AG10803 (cell line): ENCODE data around the gene RMND5A.

ENCODE experiments used
- DNase-seq: peaks from one replicate; pipeline ENCODE4 v3.0.0; 2010; ENCODE audit warnings: low read depth
- H3K4me3 ChIP-seq: 2 replicates; pipeline ENCODE4 v1.5.1; 2011; ENCODE audit warnings: mild to moderate bottlenecking, low read length, control low read depth
- TF ChIP-seq, protein P1 (sequence below): conservative IDR thresholded peaks from 2 replicates; pipeline ENCODE4 v1.5.1; 2011; ENCODE audit warnings: mild to moderate bottlenecking, low read length, control low read depth, inconsistent platforms

Gene RMND5A

DNA sequence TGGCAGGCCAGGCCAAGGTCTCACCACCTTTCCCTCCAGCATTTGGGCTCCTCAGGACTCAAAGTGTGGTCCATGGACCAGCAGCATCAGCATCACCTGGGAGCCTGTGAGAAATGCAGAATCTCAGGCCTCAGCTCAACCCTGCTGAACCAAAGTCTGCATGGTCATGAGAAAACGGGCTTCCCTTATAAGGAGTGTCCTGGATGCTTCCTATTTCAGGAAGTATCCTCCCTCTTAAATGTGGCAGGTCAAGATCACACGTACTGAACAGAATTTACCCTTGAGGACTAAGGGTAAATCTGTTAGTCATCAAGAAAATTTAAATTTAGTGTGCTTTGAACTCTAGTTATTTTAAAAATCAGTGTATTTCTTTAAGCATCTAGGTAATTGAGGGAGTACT is 58.9 kb downstream of the RMND5A start:
- TF ChIP-seq, protein P1, sequence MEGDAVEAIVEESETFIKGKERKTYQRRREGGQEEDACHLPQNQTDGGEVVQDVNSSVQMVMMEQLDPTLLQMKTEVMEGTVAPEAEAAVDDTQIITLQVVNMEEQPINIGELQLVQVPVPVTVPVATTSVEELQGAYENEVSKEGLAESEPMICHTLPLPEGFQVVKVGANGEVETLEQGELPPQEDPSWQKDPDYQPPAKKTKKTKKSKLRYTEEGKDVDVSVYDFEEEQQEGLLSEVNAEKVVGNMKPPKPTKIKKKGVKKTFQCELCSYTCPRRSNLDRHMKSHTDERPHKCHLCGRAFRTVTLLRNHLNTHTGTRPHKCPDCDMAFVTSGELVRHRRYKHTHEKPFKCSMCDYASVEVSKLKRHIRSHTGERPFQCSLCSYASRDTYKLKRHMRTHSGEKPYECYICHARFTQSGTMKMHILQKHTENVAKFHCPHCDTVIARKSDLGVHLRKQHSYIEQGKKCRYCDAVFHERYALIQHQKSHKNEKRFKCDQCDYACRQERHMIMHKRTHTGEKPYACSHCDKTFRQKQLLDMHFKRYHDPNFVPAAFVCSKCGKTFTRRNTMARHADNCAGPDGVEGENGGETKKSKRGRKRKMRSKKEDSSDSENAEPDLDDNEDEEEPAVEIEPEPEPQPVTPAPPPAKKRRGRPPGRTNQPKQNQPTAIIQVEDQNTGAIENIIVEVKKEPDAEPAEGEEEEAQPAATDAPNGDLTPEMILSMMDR: no peak
- no peak overlapping the region for H3K4me3 ChIP-seq

DNA sequence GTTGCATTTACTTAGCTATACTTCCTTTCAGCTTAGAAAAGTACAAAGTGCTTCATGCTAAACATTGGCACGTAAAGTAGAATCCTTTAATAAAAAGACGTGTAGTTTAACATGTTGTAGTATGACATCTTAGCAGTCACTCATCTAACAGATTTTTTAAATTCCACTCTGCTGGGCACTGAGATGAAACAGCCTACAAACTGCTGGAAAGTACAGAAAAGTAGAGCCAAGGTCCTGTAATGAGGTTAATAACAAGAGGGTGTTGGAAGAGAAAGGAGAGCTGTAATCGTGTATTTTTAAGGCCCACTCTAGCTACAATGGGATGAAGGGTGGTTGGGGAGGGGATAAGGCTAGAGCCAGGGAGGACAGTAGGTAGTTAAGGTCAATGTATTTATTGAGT is 59.9 kb downstream of the RMND5A start:
- H3K4me3 ChIP-seq: no peak overlapping the region
- DNase-seq: no peak
- TF ChIP-seq, protein P1: no peak

More for the DNA sequence above, 58.9 kb downstream of the RMND5A start:
- no peak for DNase-seq

- H3K4me3 ChIP-seq: no peak overlapping the region
- TF ChIP-seq, protein P1: no peak
- no peak for DNase-seq
These were observed 61.3 kb downstream of the RMND5A start for GRCh38 chr2:86781363-86781762.

DNA sequence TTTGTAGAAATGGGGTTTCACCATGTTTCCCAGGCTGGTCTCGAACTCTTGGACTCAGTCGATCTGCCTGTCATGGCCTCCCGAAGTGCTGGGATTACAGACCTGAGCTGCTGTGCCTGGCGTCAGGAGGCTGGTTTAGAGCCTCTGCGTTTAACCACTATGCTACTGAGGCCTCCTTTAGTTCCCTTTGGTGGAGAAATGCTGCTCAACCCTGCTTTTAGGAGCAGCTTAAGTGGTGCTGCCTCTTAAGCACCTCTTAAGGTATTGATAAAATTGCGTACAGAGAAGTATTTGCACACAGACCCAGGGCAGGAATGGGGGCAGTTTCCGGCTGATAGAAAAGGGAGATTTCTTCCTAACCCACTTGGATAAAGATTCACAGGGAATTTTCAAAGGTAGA is 62.7 kb downstream of the RMND5A start:
- no peak for DNase-seq
- TF ChIP-seq, protein P1: no peak
- H3K4me3 ChIP-seq: no peak overlapping the region

DNA sequence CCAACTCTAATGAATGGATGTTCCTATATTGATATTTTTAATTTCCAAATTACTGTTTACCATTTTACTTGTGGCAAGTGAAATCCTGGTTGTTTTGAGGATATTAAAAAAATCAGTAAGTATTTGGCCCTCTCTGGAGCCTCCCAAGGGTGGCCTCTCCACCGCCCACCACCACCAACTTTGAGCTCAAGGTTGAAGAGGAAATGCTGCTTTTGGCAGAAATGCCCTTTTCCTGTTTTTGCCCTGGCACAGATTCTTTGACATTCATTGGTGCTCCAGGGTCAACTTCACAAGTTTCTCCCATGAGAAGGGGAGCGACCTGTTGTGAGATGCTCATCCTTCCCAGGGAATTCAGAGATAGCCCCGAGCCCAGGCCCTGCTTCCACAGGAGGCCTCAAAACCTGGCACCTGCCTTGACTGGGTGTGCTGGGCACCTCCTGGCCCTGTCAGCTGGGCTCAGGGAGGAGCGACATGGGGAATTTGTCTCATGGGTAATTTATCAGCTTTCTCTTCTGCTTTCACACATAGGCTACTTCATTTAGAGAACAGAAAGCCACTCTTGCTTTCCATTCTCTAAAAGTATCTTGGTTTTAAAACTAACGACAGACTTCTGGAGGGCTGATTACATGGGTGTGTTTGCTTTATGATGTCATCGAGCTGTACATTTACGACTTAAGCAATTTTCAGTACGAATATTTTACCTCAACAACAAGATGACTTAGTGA is 63.7 kb downstream of the RMND5A start:
- no peak for DNase-seq
- TF ChIP-seq, protein P1: no peak
- H3K4me3 ChIP-seq: no peak overlapping the region

DNA sequence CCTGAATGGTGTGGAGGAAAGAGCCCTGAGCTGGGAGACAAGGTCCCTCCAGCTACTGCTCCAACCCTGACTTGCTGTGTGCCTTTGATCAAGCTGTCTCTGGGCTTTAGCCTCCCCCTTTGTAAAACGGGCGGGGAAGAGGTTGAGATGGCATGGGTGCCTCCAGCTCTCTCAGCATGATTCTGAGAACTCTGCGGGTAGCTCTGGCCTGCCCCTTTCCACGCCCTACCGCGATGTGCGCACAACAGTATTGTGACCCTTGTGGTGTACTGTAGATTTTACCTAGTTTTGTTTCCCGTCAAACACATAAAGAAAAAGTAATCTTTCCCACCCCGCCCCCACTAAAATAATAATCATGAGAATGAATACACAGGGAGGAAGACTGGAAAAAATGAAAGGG is 65.4 kb downstream of the RMND5A start:
- H3K4me3 ChIP-seq: no peak overlapping the region
- no peak for DNase-seq
- TF ChIP-seq, protein P1: no peak

DNA sequence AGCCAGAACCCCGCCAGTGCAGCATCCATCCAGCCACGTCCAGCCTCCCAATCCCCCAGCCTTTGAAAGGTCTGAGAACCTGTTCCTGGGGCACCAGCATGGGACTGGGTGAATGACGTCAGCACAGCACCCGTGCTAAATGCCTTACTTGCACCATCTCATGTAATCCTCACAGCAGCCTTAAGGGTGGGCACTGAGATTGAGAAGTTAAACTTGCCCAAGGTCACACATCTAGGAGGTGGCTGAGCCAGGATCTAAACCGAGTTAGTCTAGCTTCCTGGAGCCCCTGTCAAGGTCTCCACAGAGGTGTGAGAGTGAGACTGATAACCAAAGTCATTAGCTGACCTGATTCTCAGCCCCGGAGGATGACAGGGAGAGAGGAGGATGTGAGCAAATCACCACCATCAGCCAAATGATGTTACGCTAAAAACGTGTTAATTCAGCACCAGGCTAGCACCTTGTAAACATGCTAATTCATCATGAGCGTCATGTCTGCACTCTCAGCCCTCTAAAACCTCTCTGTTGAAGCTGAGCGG is 66.0 kb downstream of the RMND5A start:
- TF ChIP-seq, protein P1: no peak
- no peak for DNase-seq
- no peak overlapping the region for H3K4me3 ChIP-seq
